ENCODE results near the gene DDIT4. TPM values are rescaled to one million over a fixed set of nuclear protein-coding genes. Genes with fewer than 3 reads are reported as not detected.

Gene DDIT4
- polyA plus RNA-seq, 1 donor from 2014 or later: 29.9 TPM

DNA sequence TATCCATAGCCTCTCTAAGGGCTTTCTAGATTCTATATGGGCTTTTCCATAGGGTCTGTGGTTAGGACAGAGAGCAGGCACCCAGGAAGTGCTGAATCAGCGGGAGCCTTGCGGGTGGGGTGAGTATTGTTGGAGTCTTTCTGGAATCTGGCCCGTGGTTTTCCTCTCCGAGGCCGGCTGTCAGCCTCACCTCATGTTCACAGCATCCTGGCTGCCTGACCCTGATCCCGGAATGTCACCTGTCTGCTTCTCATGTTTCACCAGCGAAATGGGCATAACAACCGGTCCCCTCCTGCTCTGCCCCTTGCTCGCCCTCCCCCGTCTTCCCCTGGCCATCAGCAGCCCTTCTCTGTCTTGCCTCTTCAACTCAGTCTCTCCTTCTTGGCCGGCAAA lies 36.5 kb downstream of the DDIT4 start:
- H3K79me2 ChIP-seq (replicated peaks; ENCODE audit: insufficient read depth, low read length): no peaks in the 10 kb centered on the region
- no peak overlapping the region for H3K27ac ChIP-seq (ENCODE audit: low read length)
- H3K9me2 ChIP-seq (ENCODE audit: insufficient read depth, low read length): no peaks in the 10 kb centered on the region
- no peaks in the 10 kb centered on the region for H3F3A ChIP-seq (ENCODE audit: insufficient read depth, low read length, poor library complexity, severe bottlenecking)
- H3K36me3 ChIP-seq (ENCODE audit: insufficient read depth, low read length): no peaks in the 10 kb centered on the region
- H3K4me3 ChIP-seq (ENCODE audit: low read length): no peak overlapping the region
- H3K27me3 ChIP-seq (ENCODE audit: insufficient read depth, low read depth, low read length): no peaks in the 10 kb centered on the region
- no peak overlapping the region for H3K4me2 ChIP-seq (ENCODE audit: low read length)
- no peaks in the 10 kb centered on the region for H3K9me3 ChIP-seq (ENCODE audit: low read length)
- H3K9ac ChIP-seq (ENCODE audit: low read length): no peak overlapping the region
- H4K20me1 ChIP-seq (ENCODE audit: insufficient read depth): no peaks in the 10 kb centered on the region
- no peak overlapping the region for H2AFZ ChIP-seq (ENCODE audit: low read depth, low read length)
- TF ChIP-seq MXI1 (conservative IDR thresholded peaks at IDR 0.05; ENCODE audit: poor library complexity, severe bottlenecking): no peak
- TF ChIP-seq, protein P1, sequence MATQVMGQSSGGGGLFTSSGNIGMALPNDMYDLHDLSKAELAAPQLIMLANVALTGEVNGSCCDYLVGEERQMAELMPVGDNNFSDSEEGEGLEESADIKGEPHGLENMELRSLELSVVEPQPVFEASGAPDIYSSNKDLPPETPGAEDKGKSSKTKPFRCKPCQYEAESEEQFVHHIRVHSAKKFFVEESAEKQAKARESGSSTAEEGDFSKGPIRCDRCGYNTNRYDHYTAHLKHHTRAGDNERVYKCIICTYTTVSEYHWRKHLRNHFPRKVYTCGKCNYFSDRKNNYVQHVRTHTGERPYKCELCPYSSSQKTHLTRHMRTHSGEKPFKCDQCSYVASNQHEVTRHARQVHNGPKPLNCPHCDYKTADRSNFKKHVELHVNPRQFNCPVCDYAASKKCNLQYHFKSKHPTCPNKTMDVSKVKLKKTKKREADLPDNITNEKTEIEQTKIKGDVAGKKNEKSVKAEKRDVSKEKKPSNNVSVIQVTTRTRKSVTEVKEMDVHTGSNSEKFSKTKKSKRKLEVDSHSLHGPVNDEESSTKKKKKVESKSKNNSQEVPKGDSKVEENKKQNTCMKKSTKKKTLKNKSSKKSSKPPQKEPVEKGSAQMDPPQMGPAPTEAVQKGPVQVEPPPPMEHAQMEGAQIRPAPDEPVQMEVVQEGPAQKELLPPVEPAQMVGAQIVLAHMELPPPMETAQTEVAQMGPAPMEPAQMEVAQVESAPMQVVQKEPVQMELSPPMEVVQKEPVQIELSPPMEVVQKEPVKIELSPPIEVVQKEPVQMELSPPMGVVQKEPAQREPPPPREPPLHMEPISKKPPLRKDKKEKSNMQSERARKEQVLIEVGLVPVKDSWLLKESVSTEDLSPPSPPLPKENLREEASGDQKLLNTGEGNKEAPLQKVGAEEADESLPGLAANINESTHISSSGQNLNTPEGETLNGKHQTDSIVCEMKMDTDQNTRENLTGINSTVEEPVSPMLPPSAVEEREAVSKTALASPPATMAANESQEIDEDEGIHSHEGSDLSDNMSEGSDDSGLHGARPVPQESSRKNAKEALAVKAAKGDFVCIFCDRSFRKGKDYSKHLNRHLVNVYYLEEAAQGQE (IDR thresholded peaks at IDR 0.05; ENCODE audit: borderline replicate concordance): no peak
- TF ChIP-seq SMC3 (conservative IDR thresholded peaks at IDR 0.05; ENCODE audit: poor library complexity): no peak
- no peak for TF ChIP-seq TAF1 (IDR thresholded peaks at IDR 0.05; ENCODE audit: low read depth)
- TF ChIP-seq EZH2 (IDR thresholded peaks at IDR 0.05; ENCODE audit: borderline replicate concordance, insufficient read depth, low read length, poor library complexity, severe bottlenecking): no peak

DNA sequence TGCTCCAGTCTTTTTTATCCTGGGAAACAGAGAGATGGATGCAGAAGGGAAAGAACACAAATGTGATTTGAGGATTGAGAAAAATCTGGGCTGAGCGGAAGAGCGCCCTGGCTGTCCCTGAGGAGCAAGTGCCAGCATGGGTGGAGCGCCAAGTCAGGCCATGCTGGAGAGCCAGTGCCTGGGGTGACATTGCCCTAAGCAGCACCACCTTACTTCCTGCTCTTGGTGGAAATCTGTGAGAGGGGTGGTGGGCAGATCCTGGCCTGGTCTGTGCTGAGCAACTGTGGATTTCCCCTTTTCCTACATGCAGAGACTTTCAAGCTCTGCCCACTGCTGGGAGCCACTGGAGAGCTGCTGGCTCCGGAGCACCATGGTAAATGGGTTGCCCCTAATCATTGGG lies 36.9 kb downstream of the DDIT4 start:
- Histone ChIP-seq H3K27me3 (ENCODE audit: insufficient read depth, low read depth, low read length) (no peaks in the 10 kb centered on the region), H3F3A (ENCODE audit: insufficient read depth, low read length, poor library complexity, severe bottlenecking) (no peaks in the 10 kb centered on the region), H3K27ac (ENCODE audit: low read length) (no peak overlapping the region), H2AFZ (ENCODE audit: low read depth, low read length) (no peak overlapping the region), H4K20me1 (ENCODE audit: insufficient read depth) (no peaks in the 10 kb centered on the region), H3K79me2 (replicated peaks; ENCODE audit: insufficient read depth, low read length) (no peaks in the 10 kb centered on the region), H3K4me3 (ENCODE audit: low read length) (no peak overlapping the region), H3K9me2 (ENCODE audit: insufficient read depth, low read length) (no peaks in the 10 kb centered on the region), H3K9me3 (ENCODE audit: low read length) (no peaks in the 10 kb centered on the region), H3K36me3 (ENCODE audit: insufficient read depth, low read length) (no peaks in the 10 kb centered on the region), H3K4me2 (ENCODE audit: low read length) (no peak overlapping the region), H3K9ac (ENCODE audit: low read length) (no peak overlapping the region)
- TF ChIP-seq POLR2AphosphoS5 (IDR thresholded peaks at IDR 0.05): no peak
- TF ChIP-seq TAF1 (IDR thresholded peaks at IDR 0.05; ENCODE audit: low read depth): no peak
- no peak for TF ChIP-seq RAD21 (conservative IDR thresholded peaks at IDR 0.05)
- TF ChIP-seq MXI1 (conservative IDR thresholded peaks at IDR 0.05; ENCODE audit: poor library complexity, severe bottlenecking): no peak
- TF ChIP-seq EZH2 (IDR thresholded peaks at IDR 0.05; ENCODE audit: borderline replicate concordance, insufficient read depth, low read length, poor library complexity, severe bottlenecking): no peak
- no peak for TF ChIP-seq SMC3 (conservative IDR thresholded peaks at IDR 0.05; ENCODE audit: poor library complexity)
- TF ChIP-seq, protein P1 (IDR thresholded peaks at IDR 0.05; ENCODE audit: borderline replicate concordance): no peak
- no peak for TF ChIP-seq EP300 (conservative IDR thresholded peaks at IDR 0.05; ENCODE audit: poor library complexity, severe bottlenecking)
- TF ChIP-seq, protein P2, sequence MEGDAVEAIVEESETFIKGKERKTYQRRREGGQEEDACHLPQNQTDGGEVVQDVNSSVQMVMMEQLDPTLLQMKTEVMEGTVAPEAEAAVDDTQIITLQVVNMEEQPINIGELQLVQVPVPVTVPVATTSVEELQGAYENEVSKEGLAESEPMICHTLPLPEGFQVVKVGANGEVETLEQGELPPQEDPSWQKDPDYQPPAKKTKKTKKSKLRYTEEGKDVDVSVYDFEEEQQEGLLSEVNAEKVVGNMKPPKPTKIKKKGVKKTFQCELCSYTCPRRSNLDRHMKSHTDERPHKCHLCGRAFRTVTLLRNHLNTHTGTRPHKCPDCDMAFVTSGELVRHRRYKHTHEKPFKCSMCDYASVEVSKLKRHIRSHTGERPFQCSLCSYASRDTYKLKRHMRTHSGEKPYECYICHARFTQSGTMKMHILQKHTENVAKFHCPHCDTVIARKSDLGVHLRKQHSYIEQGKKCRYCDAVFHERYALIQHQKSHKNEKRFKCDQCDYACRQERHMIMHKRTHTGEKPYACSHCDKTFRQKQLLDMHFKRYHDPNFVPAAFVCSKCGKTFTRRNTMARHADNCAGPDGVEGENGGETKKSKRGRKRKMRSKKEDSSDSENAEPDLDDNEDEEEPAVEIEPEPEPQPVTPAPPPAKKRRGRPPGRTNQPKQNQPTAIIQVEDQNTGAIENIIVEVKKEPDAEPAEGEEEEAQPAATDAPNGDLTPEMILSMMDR (IDR thresholded peaks at IDR 0.05; ENCODE audit: poor library complexity, severe bottlenecking): no peak

Data from neural cell (in vitro differentiated cells).